Suprapubic skin (tissue), 4 donors: ENCODE data around the gene TUSC7.

Source experiments
- EP300 ChIP-seq: sonication (generic); formaldehyde crosslinking; IDR thresholded peaks from one replicate; pipeline ENCODE4 v1.6.1; 2017; ENCODE audit warnings: antibody characterized with exemption
- POLR2A ChIP-seq, 2 donors: fragments of 450-650 bp; IDR thresholded peaks; one replicate each; pipeline ENCODE4 v1.6.1; 2017; ENCODE audit warnings: antibody characterized with exemption in 2 of 2, mild to moderate bottlenecking in 2 of 2, moderate library complexity in 2 of 2
- POLR2AphosphoS5 ChIP-seq, 3 donors: sonication (generic); formaldehyde crosslinking; IDR thresholded peaks; one replicate each; pipeline ENCODE4 v1.6.1; 2017; ENCODE audit warnings: antibody characterized with exemption in 3 of 3
- TF ChIP-seq, protein P1 (sequence below), 2 donors: fragments of 200-600 bp in 1 of 2; fragments of 450-650 bp in 1 of 2; sonication (generic) in 1 of 2; IDR thresholded peaks; one replicate each; pipeline ENCODE4 v1.5.1; 2016 to 2019; ENCODE audit warnings: antibody characterized with exemption in 2 of 2, mild to moderate bottlenecking in 1 of 2, moderate library complexity in 1 of 2

DNA sequence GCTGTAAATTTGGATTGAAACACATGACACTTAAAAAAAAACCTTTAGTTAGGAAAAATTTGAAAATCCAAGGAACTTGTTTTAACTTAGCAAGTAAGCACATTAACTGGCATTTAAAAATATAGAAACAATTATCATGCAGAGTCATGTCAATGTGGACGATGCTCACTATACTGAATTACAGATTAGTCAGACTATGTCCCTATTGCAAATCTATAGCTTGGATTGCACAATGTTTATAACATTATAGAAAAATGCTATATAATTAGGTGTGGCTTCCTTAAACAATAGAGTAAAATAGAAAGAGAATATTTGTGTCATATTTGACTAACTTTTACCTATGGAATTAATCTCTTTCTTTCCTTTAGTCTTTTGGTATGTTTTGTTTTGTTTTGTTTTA lies 48.4 kb upstream of the TUSC7 start:
- TF ChIP-seq, protein P1, sequence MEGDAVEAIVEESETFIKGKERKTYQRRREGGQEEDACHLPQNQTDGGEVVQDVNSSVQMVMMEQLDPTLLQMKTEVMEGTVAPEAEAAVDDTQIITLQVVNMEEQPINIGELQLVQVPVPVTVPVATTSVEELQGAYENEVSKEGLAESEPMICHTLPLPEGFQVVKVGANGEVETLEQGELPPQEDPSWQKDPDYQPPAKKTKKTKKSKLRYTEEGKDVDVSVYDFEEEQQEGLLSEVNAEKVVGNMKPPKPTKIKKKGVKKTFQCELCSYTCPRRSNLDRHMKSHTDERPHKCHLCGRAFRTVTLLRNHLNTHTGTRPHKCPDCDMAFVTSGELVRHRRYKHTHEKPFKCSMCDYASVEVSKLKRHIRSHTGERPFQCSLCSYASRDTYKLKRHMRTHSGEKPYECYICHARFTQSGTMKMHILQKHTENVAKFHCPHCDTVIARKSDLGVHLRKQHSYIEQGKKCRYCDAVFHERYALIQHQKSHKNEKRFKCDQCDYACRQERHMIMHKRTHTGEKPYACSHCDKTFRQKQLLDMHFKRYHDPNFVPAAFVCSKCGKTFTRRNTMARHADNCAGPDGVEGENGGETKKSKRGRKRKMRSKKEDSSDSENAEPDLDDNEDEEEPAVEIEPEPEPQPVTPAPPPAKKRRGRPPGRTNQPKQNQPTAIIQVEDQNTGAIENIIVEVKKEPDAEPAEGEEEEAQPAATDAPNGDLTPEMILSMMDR (IDR thresholded peaks at IDR 0.05), result no peak
- TF ChIP-seq POLR2AphosphoS5 (IDR thresholded peaks at IDR 0.05) (no peak), POLR2A (IDR thresholded peaks at IDR 0.05) (no peak), EP300 (no peak)
